ENCODE measurements around the gene GPATCH1. TPM values are rescaled to one million over a fixed set of nuclear protein-coding genes. Genes with fewer than 3 reads are reported as not detected.

GPATCH1 gene
- total and polyA plus RNA-seq, 9 of the 15 experiments (the other 6 are each of a cell fraction or from before 2014, with no cell fraction given): 3.7 to 9.7 (median 7.7) TPM

- TF ChIP-seq MXD1 (CRISPR knock-in tag; IDR thresholded peaks at IDR 0.05; ENCODE audit: borderline replicate concordance, poor library complexity, severe bottlenecking) (no peak), ATF7 (IDR thresholded peaks at IDR 0.05) (peak; percentile 72; the same call in 1 of the 2 replicates), SMARCE1 (IDR thresholded peaks at IDR 0.05) (no peak; the same call in 1 of the 2 replicates), ARID1B (IDR thresholded peaks at IDR 0.05) (peak; percentile 50), WHSC1 (IDR thresholded peaks at IDR 0.05; ENCODE audit: low read length) (no peak), ZNF75A (CRISPR knock-in tag; IDR thresholded peaks at IDR 0.05) (no peak), MAFF (IDR thresholded peaks at IDR 0.05; ENCODE audit: low read length) (peak; percentile 66; the same call in 1 of the 2 replicates), NFE2 (IDR thresholded peaks at IDR 0.05; ENCODE audit: low read depth) (peak; percentile 87), MAFG (tag; conservative IDR thresholded peaks at IDR 0.05) (peak; percentile 82), UBTF (IDR thresholded peaks at IDR 0.05; ENCODE audit: borderline replicate concordance in 1 of 2, low read depth in 2 of 2, low read length in 2 of 2) (0 out of 4 replicates have a peak, but pooled peaks of 1 of the 2 experiments have one; percentile 23), HES1 (IDR thresholded peaks at IDR 0.05; ENCODE audit: low read depth) (no peak), C11orf30 (IDR thresholded peaks at IDR 0.05; ENCODE audit: low read depth) (peak; percentile 79), MAFK (IDR thresholded peaks at IDR 0.05; ENCODE audit: low read length) (peak; percentile 39; the same call in 1 of the 2 replicates), EP400 (IDR thresholded peaks at IDR 0.05) (peak; percentile 37; the same call in 1 of the 2 replicates), CTBP1 (IDR thresholded peaks at IDR 0.05; ENCODE audit: borderline replicate concordance) (peak; percentile 10; the same call in 1 of the 2 replicates), ATF1 (CRISPR knock-in tag; IDR thresholded peaks at IDR 0.05) (no peak), ATF1 (tag; IDR thresholded peaks at IDR 0.05) (peak; percentile 64), ZNF79 (CRISPR knock-in tag; IDR thresholded peaks at IDR 0.05; ENCODE audit: low read depth) (no peak), SP1 (CRISPR knock-in tag; IDR thresholded peaks at IDR 0.05) (no peak), NFE2L1 (tag; IDR thresholded peaks at IDR 0.05; ENCODE audit: borderline replicate concordance, low read depth) (peak; percentile 22; the same call in 1 of the 2 replicates), PKNOX1 (IDR thresholded peaks at IDR 0.05) (peak; percentile 36; the same call in 1 of the 2 replicates), HDAC2 (IDR thresholded peaks at IDR 0.05) (0 out of 2 replicates have a peak, but pooled peaks have one; percentile 16), NR2C1 (IDR thresholded peaks at IDR 0.05) (no peak), NR2C1 (tag; IDR thresholded peaks at IDR 0.05) (0 out of 2 replicates have a peak, but pooled peaks have one; percentile 8), TEAD1 (CRISPR knock-in tag; IDR thresholded peaks at IDR 0.05) (no peak)
Observed at GRCh38 chr19:33093420-33094210, 12.6 kb downstream of the GPATCH1 start (continued).

Measured in K562 (cell line).